ENCODE measurements around the gene CCND2. TPM values are rescaled to one million over a fixed set of nuclear protein-coding genes. Genes with fewer than 3 reads are reported as not detected.

The CCND2 gene
- polyA plus RNA-seq, 3 donors from 2014 or later: 47.5 to 83.3 (median 71.4) TPM

- Mint-ChIP-seq H3K27ac (no peak overlapping the region), H3K27me3 (ENCODE audit: low read depth in 3 of 3) (peaks cover 31 to 36% (median 34%) of the 10 kb centered on the region in 3 donors), H3K4me1 (peaks cover 19 to 24% of the 10 kb centered on the region in 2 donors), H3K9me3 (no peaks in the 10 kb centered on the region), H3K4me3 (no peak overlapping the region), H3K36me3 (no peaks in the 10 kb centered on the region)
- DNase-seq: no peak
Measured at GRCh38 chr12:4266990-4267389, 6.6 kb upstream of the CCND2 start.

GRCh38 chr12:4267704-4268328 is 5.7 kb upstream of the CCND2 start:
- Mint-ChIP-seq H3K27ac (peak overlapping the region in 5 of 6 donors; percentile 32 to 100 (median 99)), H3K36me3 (no peaks in the 10 kb centered on the region)

GRCh38 chr12:4268329-4269181 is 5.0 kb upstream of the CCND2 start:
- peaks cover 31 to 36% of the 10 kb centered on the region in 2 donors for H3K4me1 Mint-ChIP-seq
- H3K4me3 Mint-ChIP-seq: peak overlapping the region; percentile 92 to 99 (median 94)
- H3K36me3 Mint-ChIP-seq: no peaks in the 10 kb centered on the region

More at GRCh38 chr12:4267704-4268328, 5.7 kb upstream of the CCND2 start:
- H3K4me1 Mint-ChIP-seq: peaks cover 23 to 29% of the 10 kb centered on the region in 2 donors
- no peaks in the 10 kb centered on the region for H3K9me3 Mint-ChIP-seq
- H3K4me3 Mint-ChIP-seq: peak overlapping the region in 4 of 5 donors; percentile 31 to 95 (median 93)
- no peak for DNase-seq
- H3K27me3 Mint-ChIP-seq (ENCODE audit: low read depth in 3 of 3): peaks cover 38 to 43% (median 40%) of the 10 kb centered on the region in 3 donors

GRCh38 chr12:4269279-4269991 is 4.1 kb upstream of the CCND2 start:
- no peaks in the 10 kb centered on the region for H3K9me3 Mint-ChIP-seq
- H3K4me3 Mint-ChIP-seq: peak overlapping the region; percentile 92 to 99 (median 95)
- peak; percentile 94 to 96 (median 96) for DNase-seq
- H3K36me3 Mint-ChIP-seq: no peaks in the 10 kb centered on the region
- H3K4me1 Mint-ChIP-seq: peaks cover 32 to 39% of the 10 kb centered on the region in 2 donors
- peak overlapping the region; percentile 97 to 100 (median 99) for H3K27ac Mint-ChIP-seq
- peaks cover 47 to 53% (median 52%) of the 10 kb centered on the region in 3 donors for H3K27me3 Mint-ChIP-seq (ENCODE audit: low read depth in 3 of 3)

More at GRCh38 chr12:4268329-4269181, 5.0 kb upstream of the CCND2 start:
- peak overlapping the region; percentile 91 to 100 (median 99) for H3K27ac Mint-ChIP-seq
- no peak for DNase-seq
- peaks cover 42 to 48% (median 47%) of the 10 kb centered on the region in 3 donors for H3K27me3 Mint-ChIP-seq (ENCODE audit: low read depth in 3 of 3)
- H3K9me3 Mint-ChIP-seq: no peaks in the 10 kb centered on the region

GRCh38 chr12:4270016-4270830 is 3.3 kb upstream of the CCND2 start:
- peak overlapping the region; percentile 97 to 100 (median 99) for H3K27ac Mint-ChIP-seq
- H3K4me1 Mint-ChIP-seq: peaks cover 38 to 39% of the 10 kb centered on the region in 2 donors
- H3K27me3 Mint-ChIP-seq (ENCODE audit: low read depth in 3 of 3): peaks cover 47 to 60% (median 58%) of the 10 kb centered on the region in 3 donors
- peak in 2 of 3 donors; percentile 23 to 27 for DNase-seq
- H3K36me3 Mint-ChIP-seq: no peaks in the 10 kb centered on the region
- H3K4me3 Mint-ChIP-seq: peak overlapping the region; percentile 92 to 99 (median 95)
- H3K9me3 Mint-ChIP-seq: no peaks in the 10 kb centered on the region

GRCh38 chr12:4270831-4271716 is 2.5 kb upstream of the CCND2 start:
- peak overlapping the region; percentile 97 to 100 (median 100) for H3K27ac Mint-ChIP-seq
- no peaks in the 10 kb centered on the region for H3K9me3 Mint-ChIP-seq
- peaks cover 47 to 63% (median 59%) of the 10 kb centered on the region in 3 donors for H3K27me3 Mint-ChIP-seq (ENCODE audit: low read depth in 3 of 3)
- H3K36me3 Mint-ChIP-seq: peaks cover 0 to 3% (median 0%) of the 10 kb centered on the region in 3 donors
- DNase-seq: peak; percentile 48 to 56 (median 55)
- peaks cover 45 to 46% of the 10 kb centered on the region in 2 donors for H3K4me1 Mint-ChIP-seq
- peak overlapping the region; percentile 92 to 99 (median 95) for H3K4me3 Mint-ChIP-seq

- Mint-ChIP-seq H3K4me3 (peak overlapping the region; percentile 90 to 99 (median 94)), H3K4me1 (peaks cover 53 to 54% of the 10 kb centered on the region in 2 donors)
Measured at GRCh38 chr12:4271717-4272423, 1.7 kb upstream of the CCND2 start.

GRCh38 chr12:4272424-4273272 is 914 bp upstream of the CCND2 start:
- peaks cover 52 to 64% (median 59%) of the 10 kb centered on the region in 3 donors for H3K27me3 Mint-ChIP-seq (ENCODE audit: low read depth in 3 of 3)
- peak; percentile 91 to 94 (median 94) for DNase-seq
- H3K4me3 Mint-ChIP-seq: peak overlapping the region; percentile 90 to 99 (median 94)
- peaks cover 57 to 60% of the 10 kb centered on the region in 2 donors for H3K4me1 Mint-ChIP-seq
- peaks cover 6 to 9% (median 6%) of the 10 kb centered on the region in 3 donors for H3K36me3 Mint-ChIP-seq
- no peaks in the 10 kb centered on the region for H3K9me3 Mint-ChIP-seq
- H3K27ac Mint-ChIP-seq: peak overlapping the region; percentile 97 to 100 (median 98)

More at GRCh38 chr12:4271717-4272423, 1.7 kb upstream of the CCND2 start:
- Mint-ChIP-seq H3K9me3 (no peaks in the 10 kb centered on the region), H3K27me3 (ENCODE audit: low read depth in 3 of 3) (peaks cover 52 to 64% (median 61%) of the 10 kb centered on the region in 3 donors), H3K27ac (peak overlapping the region; percentile 97 to 100 (median 98)), H3K36me3 (peaks cover 2 to 5% (median 3%) of the 10 kb centered on the region in 3 donors)
- DNase-seq: peak; percentile 84 to 86 (median 86)

GRCh38 chr12:4273273-4273651 is 300 bp upstream of the CCND2 start:
- Mint-ChIP-seq H3K36me3 (peaks cover 6 to 11% (median 9%) of the 10 kb centered on the region in 3 donors), H3K27ac (peak overlapping the region; percentile 97 to 100 (median 98)), H3K4me1 (peaks cover 60 to 61% of the 10 kb centered on the region in 2 donors), H3K4me3 (peak overlapping the region; percentile 90 to 99 (median 94)), H3K27me3 (ENCODE audit: low read depth in 3 of 3) (peaks cover 51 to 63% (median 55%) of the 10 kb centered on the region in 3 donors), H3K9me3 (no peaks in the 10 kb centered on the region)
- peak in 1 of 3 donors; percentile 26 for DNase-seq

- peak overlapping the region; percentile 92 to 100 (median 98) for H3K27ac Mint-ChIP-seq
- peaks cover 9 to 23% (median 13%) of the 10 kb centered on the region in 3 donors for H3K36me3 Mint-ChIP-seq
- H3K27me3 Mint-ChIP-seq (ENCODE audit: low read depth in 3 of 3): peaks cover 40 to 51% (median 44%) of the 10 kb centered on the region in 3 donors
- peak overlapping the region; percentile 90 to 99 (median 94) for H3K4me3 Mint-ChIP-seq
- peak in 2 of 3 donors; percentile 26 to 35 for DNase-seq
- no peaks in the 10 kb centered on the region for H3K9me3 Mint-ChIP-seq
- peaks cover 62 to 66% of the 10 kb centered on the region in 2 donors for H3K4me1 Mint-ChIP-seq
Measured at GRCh38 chr12:4274396-4275015, 944 bp downstream of the CCND2 start.
